Measurements from ENCODE around the gene DOK5.

DNA sequence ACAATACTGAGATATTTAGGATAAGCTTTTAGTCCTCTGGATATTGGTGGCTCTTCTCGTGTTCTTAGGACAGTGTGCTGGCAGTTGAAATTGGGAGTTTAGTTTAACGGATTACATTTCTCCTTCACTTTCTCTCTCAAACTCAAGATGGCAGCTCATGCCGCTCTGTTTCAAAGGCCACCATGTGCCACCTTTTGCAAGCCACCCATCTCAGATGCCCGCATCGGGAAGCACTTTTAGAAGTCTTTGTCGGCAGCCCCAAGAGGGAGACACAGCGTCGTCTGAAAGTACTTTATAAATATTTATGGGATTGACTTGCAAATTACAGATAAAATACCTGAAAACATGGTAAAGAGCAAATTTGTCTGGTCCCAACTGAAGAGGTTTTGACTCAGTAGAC lies 73.5 kb downstream of the DOK5 start:
- TF ChIP-seq, protein P1, sequence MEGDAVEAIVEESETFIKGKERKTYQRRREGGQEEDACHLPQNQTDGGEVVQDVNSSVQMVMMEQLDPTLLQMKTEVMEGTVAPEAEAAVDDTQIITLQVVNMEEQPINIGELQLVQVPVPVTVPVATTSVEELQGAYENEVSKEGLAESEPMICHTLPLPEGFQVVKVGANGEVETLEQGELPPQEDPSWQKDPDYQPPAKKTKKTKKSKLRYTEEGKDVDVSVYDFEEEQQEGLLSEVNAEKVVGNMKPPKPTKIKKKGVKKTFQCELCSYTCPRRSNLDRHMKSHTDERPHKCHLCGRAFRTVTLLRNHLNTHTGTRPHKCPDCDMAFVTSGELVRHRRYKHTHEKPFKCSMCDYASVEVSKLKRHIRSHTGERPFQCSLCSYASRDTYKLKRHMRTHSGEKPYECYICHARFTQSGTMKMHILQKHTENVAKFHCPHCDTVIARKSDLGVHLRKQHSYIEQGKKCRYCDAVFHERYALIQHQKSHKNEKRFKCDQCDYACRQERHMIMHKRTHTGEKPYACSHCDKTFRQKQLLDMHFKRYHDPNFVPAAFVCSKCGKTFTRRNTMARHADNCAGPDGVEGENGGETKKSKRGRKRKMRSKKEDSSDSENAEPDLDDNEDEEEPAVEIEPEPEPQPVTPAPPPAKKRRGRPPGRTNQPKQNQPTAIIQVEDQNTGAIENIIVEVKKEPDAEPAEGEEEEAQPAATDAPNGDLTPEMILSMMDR (IDR thresholded peaks at IDR 0.05): no peak
- TF ChIP-seq POLR2A (IDR thresholded peaks at IDR 0.05) (no peak), POLR2AphosphoS5 (IDR thresholded peaks at IDR 0.05) (no peak)
